SK-N-SH (cell line): ENCODE data around the gene LCA5L. TPM values are rescaled to one million over a fixed set of nuclear protein-coding genes. Genes with fewer than 3 reads are reported as not detected.

Source experiments
- CTCF ChIA-PET: fragments of 300-600, 350-600 bp; formaldehyde crosslinking; extraction: SDS; loops from one replicate; lab custom pipeline; 2021; lab: Yijun Ruan, JAX
- POLR2A ChIA-PET: fragments of 350-600 bp; sonication (Branson Sonifier 250); formaldehyde crosslinking; extraction: SDS; loops from one replicate; lab custom pipeline; 2020; ENCODE audit warnings: antibody characterized with exemption, inconsistent platforms; lab: Yijun Ruan, JAX
- DNase-seq: peaks from one replicate; pipeline ENCODE4 v3.0.0; 2012
- H2AFZ ChIP-seq: fragments of 200-600 bp; sonication (generic); 2 replicates; pipeline ENCODE4 v1.8.1; 2016; ENCODE audit warnings: antibody characterized with exemption, mild to moderate bottlenecking, low read depth
- H3F3A ChIP-seq: fragments of 200-600 bp; sonication (generic); replicated peaks from 2 replicates; pipeline ENCODE3; 2016; ENCODE audit warnings: antibody characterized with exemption, mild to moderate bottlenecking; ENCODE audit not compliant: insufficient read depth
- H3K27ac ChIP-seq, 2 experiments: fragments of 200-500 bp in 1 of 2; fragments of 200-600 bp in 1 of 2; sonication (Bioruptor generic) in 1 of 2; sonication (generic), shearing (Covaris generic) in 1 of 2; 2 replicates each; pipeline versions ENCODE4 v1.5.1 to v1.6.1; 2014 to 2016; ENCODE audit warnings: low read depth in 2 of 2, inconsistent platforms in 1 of 2, low read length in 1 of 2, mild to moderate bottlenecking in 1 of 2, mixed read lengths in 1 of 2
- H3K27me3 ChIP-seq: fragments of 200-600 bp; sonication (generic), shearing (Covaris generic); 2 replicates; pipeline ENCODE4 v1.6.1; 2016; ENCODE audit warnings: mixed run types; ENCODE audit not compliant: insufficient read depth
- H3K36me3 ChIP-seq, 2 experiments: fragments of 200-500 bp in 1 of 2; fragments of 200-600 bp in 1 of 2; sonication (Bioruptor generic) in 1 of 2; sonication (generic) in 1 of 2; replicated peaks in 1 of 2; 2 replicates each; pipeline versions ENCODE3 to v1.5.1; 2014 to 2016; ENCODE audit warnings: low read length in 1 of 2, mild to moderate bottlenecking in 1 of 2; ENCODE audit not compliant: insufficient read depth in 2 of 2, control insufficient read depth in 1 of 2
- H3K4me1 ChIP-seq, 2 experiments: fragments of 200-500 bp in 1 of 2; fragments of 200-600 bp in 1 of 2; sonication (Bioruptor generic) in 1 of 2; sonication (generic), shearing (Covaris generic) in 1 of 2; 2 replicates each; pipeline versions ENCODE4 v1.5.1 to v1.6.1; 2014 to 2016; ENCODE audit warnings: low read depth in 1 of 2, low read length in 1 of 2, mixed run types in 1 of 2; ENCODE audit not compliant: insufficient read depth in 2 of 2, control insufficient read depth in 1 of 2
- H3K4me2 ChIP-seq: fragments of 200-600 bp; sonication (generic), shearing (Covaris generic); 2 replicates; pipeline ENCODE4 v1.6.1; 2017; ENCODE audit warnings: mixed run types
- H3K4me3 ChIP-seq, 2 experiments: fragments of 200-500 bp in 1 of 2; fragments of 200-600 bp in 1 of 2; sonication (Bioruptor generic) in 1 of 2; sonication (generic), shearing (Covaris generic) in 1 of 2; 2 replicates each; pipeline versions ENCODE4 v1.5.1 to v1.8.1; 2014 to 2016; ENCODE audit warnings: low read depth in 2 of 2, inconsistent platforms in 1 of 2, low read length in 1 of 2, mild to moderate bottlenecking in 1 of 2, mixed read lengths in 1 of 2, moderate library complexity in 1 of 2
- H3K79me2 ChIP-seq: fragments of 200-600 bp; sonication (generic); 2 replicates; pipeline ENCODE4 v1.8.1; 2017; ENCODE audit warnings: mild to moderate bottlenecking; ENCODE audit not compliant: insufficient read depth
- H3K9ac ChIP-seq: fragments of 200-600 bp; sonication (generic); 2 replicates; pipeline ENCODE4 v1.6.1; 2017; ENCODE audit warnings: mixed run types
- H3K9me2 ChIP-seq: fragments of 200-600 bp; sonication (generic); 2 replicates; pipeline ENCODE4 v1.6.1; 2017; ENCODE audit warnings: mixed run types
- H3K9me3 ChIP-seq: fragments of 200-600 bp; sonication (generic); 2 replicates; pipeline ENCODE4 v1.6.1; 2017; ENCODE audit warnings: mixed run types, mild to moderate bottlenecking, moderate library complexity
- H4K20me1 ChIP-seq: fragments of 200-600 bp; sonication (generic); 2 replicates; pipeline ENCODE4 v1.6.1; 2017; ENCODE audit warnings: mild to moderate bottlenecking, mixed run types; ENCODE audit not compliant: insufficient read depth
- EP300 ChIP-seq, 2 experiments: IDR thresholded peaks; 2 replicates each; pipeline versions ENCODE4 v1.4.0 to v1.6.1; 2012; ENCODE audit warnings: borderline replicate concordance in 1 of 2, low read depth in 1 of 2, low read length in 1 of 2
- FOSL2 ChIP-seq: IDR thresholded peaks from 2 replicates; pipeline ENCODE4 v1.4.0; 2012; ENCODE audit warnings: low read depth, mild to moderate bottlenecking, moderate library complexity, borderline replicate concordance
- FOXJ3 ChIP-seq: sonication (generic); formaldehyde crosslinking; IDR thresholded peaks from 2 replicates; pipeline ENCODE4 v1.5.1; 2020; ENCODE audit warnings: mild to moderate bottlenecking, missing genetic modification reagents
- FOXM1 ChIP-seq: IDR thresholded peaks from 2 replicates; pipeline ENCODE4 v1.4.0; 2012; ENCODE audit warnings: low read depth, mild to moderate bottlenecking
- GATA2 ChIP-seq: sonication (generic); formaldehyde crosslinking; IDR thresholded peaks from 2 replicates; pipeline ENCODE4 v1.5.0; 2020; ENCODE audit warnings: mild to moderate bottlenecking, missing genetic modification reagents
- IRF3 ChIP-seq: fragments of 150-350 bp; IDR thresholded peaks from 2 replicates; pipeline ENCODE4 v1.6.1; 2016; ENCODE audit warnings: mild to moderate bottlenecking, low read depth, low read length
- MEF2A ChIP-seq: IDR thresholded peaks from 2 replicates; pipeline ENCODE4 v1.4.0; 2012; ENCODE audit warnings: low read depth, borderline replicate concordance
- MXI1 ChIP-seq: IDR thresholded peaks from 2 replicates; pipeline ENCODE4 v1.6.1; 2012; ENCODE audit warnings: mild to moderate bottlenecking, low read depth, low read length, improper control_type of control experiment
- NFIC ChIP-seq: IDR thresholded peaks from 2 replicates; pipeline ENCODE4 v1.4.0; 2012; ENCODE audit warnings: borderline replicate concordance
- PBX3 ChIP-seq: IDR thresholded peaks from 2 replicates; pipeline ENCODE4; 2012
- RAD21 ChIP-seq: IDR thresholded peaks from 2 replicates; pipeline ENCODE4 v1.6.1; 2012; ENCODE audit warnings: mild to moderate bottlenecking, low read length
- RFX5 ChIP-seq: IDR thresholded peaks from 2 replicates; pipeline ENCODE4 v1.6.1; 2012; ENCODE audit warnings: mild to moderate bottlenecking, improper control_type of control experiment, low read length
- SIN3A ChIP-seq: IDR thresholded peaks from 2 replicates; pipeline ENCODE4 v1.6.1; 2012; ENCODE audit warnings: low read depth, mild to moderate bottlenecking, low read length, moderate library complexity, borderline replicate concordance
- SMC3 ChIP-seq: IDR thresholded peaks from 2 replicates; pipeline ENCODE4 v1.6.1; 2012; ENCODE audit warnings: low read depth, low read length, improper control_type of control experiment
- TAF1 ChIP-seq: IDR thresholded peaks from 2 replicates; pipeline ENCODE4 v1.6.1; 2012; ENCODE audit warnings: low read depth, mild to moderate bottlenecking, low read length, moderate library complexity, borderline replicate concordance
- TEAD4 ChIP-seq: IDR thresholded peaks from 2 replicates; pipeline ENCODE4 v1.4.0; 2012; ENCODE audit warnings: mild to moderate bottlenecking, borderline replicate concordance; ENCODE audit not compliant: insufficient read depth
- WGBS: methylation state at CpG from one replicate; pipeline ENCODE4 v1.1.6; 2017; ENCODE audit warnings: low lambda C conversion rate; 5-methylcytosine and 5-hydroxymethylcytosine counted together
- polyA plus RNA-seq, 3 experiments: library from polyadenylated mRNA; depleted of rRNA; stranded (reverse); fragments of >200 nt; gene quantifications; 2 replicates each; pipeline ENCODE4 v1.2.3, GENCODE V29; 2012
- TF ChIP-seq, protein P1 (sequence below): fragments of 150-350 bp; IDR thresholded peaks from 2 replicates; pipeline ENCODE4 v1.6.1; 2017; ENCODE audit warnings: antibody characterized with exemption, low read length, low read depth, borderline replicate concordance
- TF ChIP-seq, protein P2 (sequence below): IDR thresholded peaks from 2 replicates; pipeline ENCODE4 v1.4.0; 2012; ENCODE audit warnings: low read depth
- TF ChIP-seq, protein P3 (sequence below): fragments of 200-600 bp; sonication (generic); IDR thresholded peaks from 2 replicates; pipeline ENCODE4 v1.6.1; 2017; ENCODE audit warnings: antibody characterized with exemption, mild to moderate bottlenecking, moderate library complexity
- TF ChIP-seq, protein P4 (sequence below): IDR thresholded peaks from 2 replicates; pipeline ENCODE4 v1.4.0; 2012; ENCODE audit warnings: low read depth, borderline replicate concordance

LCA5L gene
- polyA plus RNA-seq, 1 of the 3 experiments (the other 2 are of a cell fraction): 0.74 TPM

DNA sequence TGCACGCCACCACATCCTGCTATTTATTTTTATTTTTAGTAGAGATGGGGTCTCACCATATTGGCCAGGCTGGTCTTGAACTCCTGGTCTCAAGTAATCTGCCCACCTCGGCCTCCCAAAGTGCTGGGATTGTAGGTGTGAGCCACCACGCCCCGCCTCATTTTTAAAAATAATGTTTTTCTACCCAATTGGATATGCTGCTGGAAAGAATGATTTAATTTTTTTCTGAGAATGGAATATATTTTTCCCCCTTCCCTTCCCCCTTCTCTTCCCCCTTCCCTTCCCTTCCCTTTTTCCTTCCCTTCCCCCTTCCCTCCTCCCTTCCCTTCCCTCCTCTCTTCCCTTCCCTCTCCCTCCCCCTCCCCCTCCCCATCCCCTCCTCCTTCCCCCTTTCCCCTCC, 79.0 kb downstream of the LCA5L start:
- 74% methylated on average over 4 of the region's 4 CpGs for WGBS

More for the DNA sequence above, 79.0 kb downstream of the LCA5L start:
- Histone ChIP-seq H3K4me2 (no peak overlapping the region), H4K20me1 (no peaks in the 10 kb centered on the region), H2AFZ (no peak overlapping the region), H3K4me3 (no peak overlapping the region), H3K27ac (no peak overlapping the region), H3K9me3 (no peaks in the 10 kb centered on the region), H3K4me1 (no peaks in the 10 kb centered on the region), H3K9me2 (no peaks in the 10 kb centered on the region), H3K79me2 (no peaks in the 10 kb centered on the region), H3K9ac (no peak overlapping the region), H3K36me3 (no peaks in the 10 kb centered on the region), H3F3A (no peaks in the 10 kb centered on the region), H3K27me3 (no peaks in the 10 kb centered on the region)
- no peak for DNase-seq
- TF ChIP-seq FOXM1 (no peak), EP300 (IDR thresholded peaks at IDR 0.05; ENCODE audit: borderline replicate concordance in 1 of 2, low read depth in 1 of 2, low read length in 1 of 2) (no peak), TAF1 (no peak), FOSL2 (no peak), MXI1 (no peak), NFIC (no peak), SIN3A (no peak), GATA2 (CRISPR knock-in tag) (no peak), RFX5 (no peak), PBX3 (no peak), TEAD4 (no peak), MEF2A (no peak), IRF3 (no peak), RAD21 (no peak), SMC3 (no peak), FOXJ3 (CRISPR knock-in tag) (no peak)
- TF ChIP-seq, protein P1, sequence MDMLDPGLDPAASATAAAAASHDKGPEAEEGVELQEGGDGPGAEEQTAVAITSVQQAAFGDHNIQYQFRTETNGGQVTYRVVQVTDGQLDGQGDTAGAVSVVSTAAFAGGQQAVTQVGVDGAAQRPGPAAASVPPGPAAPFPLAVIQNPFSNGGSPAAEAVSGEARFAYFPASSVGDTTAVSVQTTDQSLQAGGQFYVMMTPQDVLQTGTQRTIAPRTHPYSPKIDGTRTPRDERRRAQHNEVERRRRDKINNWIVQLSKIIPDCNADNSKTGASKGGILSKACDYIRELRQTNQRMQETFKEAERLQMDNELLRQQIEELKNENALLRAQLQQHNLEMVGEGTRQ: no peak
- TF ChIP-seq, protein P2, sequence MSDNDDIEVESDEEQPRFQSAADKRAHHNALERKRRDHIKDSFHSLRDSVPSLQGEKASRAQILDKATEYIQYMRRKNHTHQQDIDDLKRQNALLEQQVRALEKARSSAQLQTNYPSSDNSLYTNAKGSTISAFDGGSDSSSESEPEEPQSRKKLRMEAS: no peak
- TF ChIP-seq, protein P3, sequence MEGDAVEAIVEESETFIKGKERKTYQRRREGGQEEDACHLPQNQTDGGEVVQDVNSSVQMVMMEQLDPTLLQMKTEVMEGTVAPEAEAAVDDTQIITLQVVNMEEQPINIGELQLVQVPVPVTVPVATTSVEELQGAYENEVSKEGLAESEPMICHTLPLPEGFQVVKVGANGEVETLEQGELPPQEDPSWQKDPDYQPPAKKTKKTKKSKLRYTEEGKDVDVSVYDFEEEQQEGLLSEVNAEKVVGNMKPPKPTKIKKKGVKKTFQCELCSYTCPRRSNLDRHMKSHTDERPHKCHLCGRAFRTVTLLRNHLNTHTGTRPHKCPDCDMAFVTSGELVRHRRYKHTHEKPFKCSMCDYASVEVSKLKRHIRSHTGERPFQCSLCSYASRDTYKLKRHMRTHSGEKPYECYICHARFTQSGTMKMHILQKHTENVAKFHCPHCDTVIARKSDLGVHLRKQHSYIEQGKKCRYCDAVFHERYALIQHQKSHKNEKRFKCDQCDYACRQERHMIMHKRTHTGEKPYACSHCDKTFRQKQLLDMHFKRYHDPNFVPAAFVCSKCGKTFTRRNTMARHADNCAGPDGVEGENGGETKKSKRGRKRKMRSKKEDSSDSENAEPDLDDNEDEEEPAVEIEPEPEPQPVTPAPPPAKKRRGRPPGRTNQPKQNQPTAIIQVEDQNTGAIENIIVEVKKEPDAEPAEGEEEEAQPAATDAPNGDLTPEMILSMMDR: no peak
- TF ChIP-seq, protein P4, sequence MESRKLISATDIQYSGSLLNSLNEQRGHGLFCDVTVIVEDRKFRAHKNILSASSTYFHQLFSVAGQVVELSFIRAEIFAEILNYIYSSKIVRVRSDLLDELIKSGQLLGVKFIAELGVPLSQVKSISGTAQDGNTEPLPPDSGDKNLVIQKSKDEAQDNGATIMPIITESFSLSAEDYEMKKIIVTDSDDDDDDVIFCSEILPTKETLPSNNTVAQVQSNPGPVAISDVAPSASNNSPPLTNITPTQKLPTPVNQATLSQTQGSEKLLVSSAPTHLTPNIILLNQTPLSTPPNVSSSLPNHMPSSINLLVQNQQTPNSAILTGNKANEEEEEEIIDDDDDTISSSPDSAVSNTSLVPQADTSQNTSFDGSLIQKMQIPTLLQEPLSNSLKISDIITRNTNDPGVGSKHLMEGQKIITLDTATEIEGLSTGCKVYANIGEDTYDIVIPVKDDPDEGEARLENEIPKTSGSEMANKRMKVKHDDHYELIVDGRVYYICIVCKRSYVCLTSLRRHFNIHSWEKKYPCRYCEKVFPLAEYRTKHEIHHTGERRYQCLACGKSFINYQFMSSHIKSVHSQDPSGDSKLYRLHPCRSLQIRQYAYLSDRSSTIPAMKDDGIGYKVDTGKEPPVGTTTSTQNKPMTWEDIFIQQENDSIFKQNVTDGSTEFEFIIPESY: no peak
- POLR2A ChIA-PET: no interaction called here
- CTCF ChIA-PET: no interaction called here
